NB4 (cell line): ENCODE measurements around the gene COG2.

Source experiments
- POLR2A ChIP-seq: IDR thresholded peaks from 2 replicates; pipeline ENCODE4 v1.6.1; 2011; ENCODE audit warnings: mild to moderate bottlenecking; ENCODE audit not compliant: insufficient read length; ENCODE audit errors: extremely low read depth
- TF ChIP-seq, protein P1 (sequence below): IDR thresholded peaks from one replicate; pipeline ENCODE4 v1.5.1; 2012; ENCODE audit warnings: low read depth, low read length

DNA sequence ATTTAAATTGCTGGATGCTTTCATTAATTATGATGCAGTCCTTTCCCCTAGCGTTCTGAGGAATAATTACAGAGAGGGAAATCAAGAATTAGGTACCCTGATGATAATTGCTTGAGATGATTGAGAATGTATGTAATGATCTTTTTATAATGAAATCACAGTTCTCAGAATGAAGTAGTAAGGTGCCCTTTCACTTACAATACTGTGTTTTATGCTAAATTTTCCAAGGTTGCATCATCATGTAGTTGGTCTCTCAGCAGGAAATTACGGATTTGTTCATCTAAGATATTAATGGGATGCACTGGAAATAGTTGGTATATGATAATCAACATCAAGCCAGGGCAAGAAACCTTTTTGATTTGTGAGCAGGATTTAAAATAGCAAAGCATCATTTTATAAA lies 37.5 kb downstream of the COG2 start:
- TF ChIP-seq POLR2A: no peak
- TF ChIP-seq, protein P1, sequence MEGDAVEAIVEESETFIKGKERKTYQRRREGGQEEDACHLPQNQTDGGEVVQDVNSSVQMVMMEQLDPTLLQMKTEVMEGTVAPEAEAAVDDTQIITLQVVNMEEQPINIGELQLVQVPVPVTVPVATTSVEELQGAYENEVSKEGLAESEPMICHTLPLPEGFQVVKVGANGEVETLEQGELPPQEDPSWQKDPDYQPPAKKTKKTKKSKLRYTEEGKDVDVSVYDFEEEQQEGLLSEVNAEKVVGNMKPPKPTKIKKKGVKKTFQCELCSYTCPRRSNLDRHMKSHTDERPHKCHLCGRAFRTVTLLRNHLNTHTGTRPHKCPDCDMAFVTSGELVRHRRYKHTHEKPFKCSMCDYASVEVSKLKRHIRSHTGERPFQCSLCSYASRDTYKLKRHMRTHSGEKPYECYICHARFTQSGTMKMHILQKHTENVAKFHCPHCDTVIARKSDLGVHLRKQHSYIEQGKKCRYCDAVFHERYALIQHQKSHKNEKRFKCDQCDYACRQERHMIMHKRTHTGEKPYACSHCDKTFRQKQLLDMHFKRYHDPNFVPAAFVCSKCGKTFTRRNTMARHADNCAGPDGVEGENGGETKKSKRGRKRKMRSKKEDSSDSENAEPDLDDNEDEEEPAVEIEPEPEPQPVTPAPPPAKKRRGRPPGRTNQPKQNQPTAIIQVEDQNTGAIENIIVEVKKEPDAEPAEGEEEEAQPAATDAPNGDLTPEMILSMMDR: no peak
